Peyer's patch (tissue), 4 donors: ENCODE measurements around the gene LDOC1.

Source experiments
- CTCF ChIP-seq, 6 experiments: fragments of 450-650 bp in 4 of 6; fragments of 200-600 bp in 2 of 6; sonication (generic) in 1 of 6; IDR thresholded peaks; one replicate each; pipeline ENCODE4 v1.5.1; 2017 to 2019; ENCODE audit warnings: antibody characterized with exemption in 6 of 6, mild to moderate bottlenecking in 3 of 6, moderate library complexity in 1 of 6
- POLR2A ChIP-seq, 2 donors: fragments of 450-650 bp; IDR thresholded peaks; one replicate each; pipeline ENCODE4 v1.5.1; 2017; ENCODE audit warnings: antibody characterized with exemption in 2 of 2, mild to moderate bottlenecking in 2 of 2, moderate library complexity in 2 of 2

- TF ChIP-seq CTCF (IDR thresholded peaks at IDR 0.05): no peak
- TF ChIP-seq POLR2A (IDR thresholded peaks at IDR 0.05): no peak
Measured at GRCh38 chrX:141221611-141222010, 44.7 kb upstream of the LDOC1 start.
